Lower leg skin (tissue), 3 donors: ENCODE data around the gene PSME4.

Experiments
- CTCF ChIP-seq, 3 donors: fragments of 450-650 bp; IDR thresholded peaks; one replicate each; pipeline ENCODE4 v1.5.1; 2016; ENCODE audit warnings: antibody characterized with exemption in 3 of 3, mild to moderate bottlenecking in 3 of 3, moderate library complexity in 2 of 3
- POLR2A ChIP-seq, 2 donors: fragments of 450-650 bp; IDR thresholded peaks; one replicate each; pipeline ENCODE4 v1.6.1; 2016 to 2017; ENCODE audit warnings: antibody characterized with exemption in 2 of 2, mild to moderate bottlenecking in 1 of 2, moderate library complexity in 1 of 2

GRCh38 chr2:53905396-53905795 lies 65.4 kb downstream of the PSME4 start:
- TF ChIP-seq CTCF (IDR thresholded peaks at IDR 0.05) (no peak), POLR2A (IDR thresholded peaks at IDR 0.05) (no peak)
